Medulla oblongata (tissue), 1 donor: Measurements from ENCODE around the gene HERC2.

Experiments
- DNase-seq: peaks from one replicate; pipeline ENCODE4 v3.0.0-alpha.2; 2015; ENCODE audit errors: extremely low spot score

Gene HERC2

GRCh38 chr15:28096670-28097431 lies 225.1 kb downstream of the HERC2 start:
- no peak for DNase-seq

GRCh38 chr15:28096411-28096669 lies 225.6 kb downstream of the HERC2 start:
- no peak for DNase-seq

- no peak for DNase-seq
Observed at GRCh38 chr15:28094732-28095521, 227.1 kb downstream of the HERC2 start.

GRCh38 chr15:28093752-28094535 lies 228.0 kb downstream of the HERC2 start:
- no peak for DNase-seq

- DNase-seq: no peak
Observed at GRCh38 chr15:28091313-28091712, 230.7 kb downstream of the HERC2 start.

- peak; percentile 54 for DNase-seq
Observed at GRCh38 chr15:28086175-28086703, 235.7 kb downstream of the HERC2 start.

- DNase-seq: no peak
Observed at GRCh38 chr15:28085489-28086174, 236.3 kb downstream of the HERC2 start.

GRCh38 chr15:28084547-28084946 lies 237.4 kb downstream of the HERC2 start:
- no peak for DNase-seq

GRCh38 chr15:28082891-28083684 lies 238.9 kb downstream of the HERC2 start:
- DNase-seq: no peak

GRCh38 chr15:28081594-28081993 lies 240.4 kb downstream of the HERC2 start:
- DNase-seq: no peak

- no peak for DNase-seq
Observed at GRCh38 chr15:28080386-28080785, 241.6 kb downstream of the HERC2 start.

- no peak for DNase-seq
Observed at GRCh38 chr15:28079313-28079969, 242.5 kb downstream of the HERC2 start.

GRCh38 chr15:28078191-28078719 lies 243.7 kb downstream of the HERC2 start:
- no peak for DNase-seq

- DNase-seq: no peak
Observed at GRCh38 chr15:28075573-28075972, 246.4 kb downstream of the HERC2 start.

- DNase-seq: no peak
Observed at GRCh38 chr15:28068930-28069329, 253.0 kb downstream of the HERC2 start.

- DNase-seq: no peak
Observed at GRCh38 chr15:28066231-28066630, 255.7 kb downstream of the HERC2 start.
